AG04449 (cell line): ENCODE results near the gene TTC9.
A peak's percentile ranks its signal among the peaks of the same experiment; 100 is the strongest.

Experiments
- CTCF ChIA-PET: fragments of 350-600 bp; formaldehyde crosslinking; extraction: SDS; loops from one replicate; lab custom pipeline; 2021; ENCODE audit warnings: antibody characterized with exemption; lab: Yijun Ruan, JAX
- POLR2A ChIA-PET: fragments of 400-600, 350-600 bp; formaldehyde crosslinking; extraction: SDS; loops from one replicate; lab custom pipeline; 2020; ENCODE audit warnings: antibody characterized with exemption, inconsistent platforms; lab: Yijun Ruan, JAX
- DNase-seq: peaks from one replicate; pipeline ENCODE4 v3.0.0-alpha.2; 2010; ENCODE audit warnings: low read depth, low spot score
- H3K4me3 ChIP-seq: 2 replicates; pipeline ENCODE4 v1.5.1; 2011; ENCODE audit warnings: low read depth, mild to moderate bottlenecking, control low read depth, low read length
- CTCF ChIP-seq: IDR thresholded peaks from one replicate; pipeline ENCODE4 v1.5.1; 2011; ENCODE audit warnings: mild to moderate bottlenecking, moderate library complexity, low read length, control low read depth, inconsistent platforms; ENCODE audit not compliant: insufficient read depth; ENCODE audit errors: missing control alignments

Gene TTC9

GRCh38 chr14:70641548-70642302 lies at the start of gene TTC9:
TSS of gene TTC9 (plus strand) at chr14:70641916. CDS start at chr14:70642130, 214 bp downstream.
- POLR2A ChIA-PET = no interaction called here
- no peak for DNase-seq
- CTCF ChIA-PET = interaction anchor here (1.0 kb wide), 1 partner anchor 20 kb away, joined by 3 read pairs; no protein-coding TSS in a partner anchor
- H3K4me3 ChIP-seq = peak within 1 kb of the TSS; percentile 56
- no peak for TF ChIP-seq CTCF

- DNase-seq = no peak
- no peak for TF ChIP-seq CTCF
- H3K4me3 ChIP-seq = no peak overlapping the region
- POLR2A ChIA-PET = no interaction called here
- CTCF ChIA-PET = no interaction called here
Measured at GRCh38 chr14:70594461-70594860, 47.3 kb upstream of the TTC9 start.

- H3K4me3 ChIP-seq = no peak overlapping the region
- POLR2A ChIA-PET = no interaction called here
- DNase-seq = no peak
- no peak for TF ChIP-seq CTCF
- CTCF ChIA-PET = interaction anchor here (1.2 kb wide), 1 partner anchor 222 kb away, joined by 3 read pairs; no protein-coding TSS in a partner anchor
Measured at GRCh38 chr14:70595443-70596185, 46.1 kb upstream of the TTC9 start.

- ChIA-PET CTCF (no interaction called here), POLR2A (no interaction called here)
- no peak for TF ChIP-seq CTCF
- DNase-seq = no peak
- H3K4me3 ChIP-seq = no peak overlapping the region
Measured at GRCh38 chr14:70597731-70598130, 44.0 kb upstream of the TTC9 start.

- ChIA-PET CTCF (interaction anchor here (1.3 kb wide), 1 partner anchor 219 kb away, joined by 4 read pairs; no protein-coding TSS in a partner anchor), POLR2A (no interaction called here)
- no peak for DNase-seq
- no peak for TF ChIP-seq CTCF
- peak overlapping the region; percentile 94 for H3K4me3 ChIP-seq
Measured at GRCh38 chr14:70599345-70599744, 42.4 kb upstream of the TTC9 start.
